ENCODE results near the gene STXBP4.

Gene STXBP4

DNA sequence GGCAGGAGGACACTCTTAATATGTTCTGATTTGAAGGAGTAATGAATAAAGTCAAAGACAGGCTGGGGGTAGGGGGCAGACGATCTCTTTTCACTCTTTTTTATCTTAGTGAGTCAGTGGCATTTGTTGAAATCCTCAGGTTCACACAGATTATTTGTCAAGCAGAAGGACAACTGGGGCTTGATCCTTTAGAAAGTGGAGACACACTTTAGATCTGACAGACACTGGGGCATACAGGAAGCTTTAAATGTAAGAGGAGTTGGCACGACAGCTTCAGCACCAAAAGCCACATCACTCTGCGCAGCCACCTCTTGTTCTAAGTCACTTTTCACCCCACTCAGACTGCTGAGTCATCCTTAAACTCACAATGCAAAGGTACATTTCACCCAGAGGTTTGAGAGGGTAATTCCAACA, 121.5 kb downstream of the STXBP4 start:
- no peak for DNase-seq (ENCODE audit: low read depth)
- H3K4me3 ChIP-seq (ENCODE audit: low read depth, low read length) = no peak overlapping the region

DNA sequence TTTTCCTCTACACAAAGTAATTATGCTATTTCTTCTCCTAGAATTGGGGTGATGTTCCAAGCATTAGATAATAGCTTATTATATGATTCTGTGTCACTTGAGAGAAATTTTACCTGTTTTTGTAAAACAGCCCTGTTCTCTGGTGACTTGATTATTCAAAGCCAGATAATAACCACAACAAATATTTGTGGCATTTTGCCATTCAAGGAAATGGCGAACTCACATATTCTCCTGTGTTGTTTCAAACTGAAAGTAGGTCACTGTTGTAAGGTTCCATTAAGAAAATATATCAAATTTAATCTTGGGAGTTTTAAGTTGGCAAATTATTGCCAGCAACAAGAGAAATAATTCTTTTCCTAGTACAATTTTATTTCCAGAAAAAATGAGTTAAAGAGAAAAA, 124.8 kb downstream of the STXBP4 start:
- DNase-seq (ENCODE audit: low read depth) = no peak
- H3K4me3 ChIP-seq (ENCODE audit: low read depth, low read length) = no peak overlapping the region

DNA sequence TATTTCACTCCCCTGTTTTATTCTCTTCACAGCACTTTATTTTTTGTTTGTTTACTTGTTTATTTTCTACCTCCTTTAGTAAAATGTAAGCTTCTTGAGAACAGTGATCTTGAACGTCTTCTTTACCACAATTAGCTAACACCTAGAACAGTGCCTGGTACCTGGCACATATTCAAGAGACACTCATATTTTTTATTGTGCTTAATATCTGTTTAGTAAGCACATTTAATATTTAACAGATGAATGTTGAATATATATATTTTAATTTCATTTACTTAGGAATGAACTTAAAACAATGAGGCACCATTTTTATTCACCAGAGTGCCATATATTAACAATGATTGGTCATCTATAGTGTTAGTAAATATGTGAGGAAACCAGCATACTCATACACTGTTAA, 130.2 kb downstream of the STXBP4 start:
- DNase-seq (ENCODE audit: low read depth) = no peak

DNA sequence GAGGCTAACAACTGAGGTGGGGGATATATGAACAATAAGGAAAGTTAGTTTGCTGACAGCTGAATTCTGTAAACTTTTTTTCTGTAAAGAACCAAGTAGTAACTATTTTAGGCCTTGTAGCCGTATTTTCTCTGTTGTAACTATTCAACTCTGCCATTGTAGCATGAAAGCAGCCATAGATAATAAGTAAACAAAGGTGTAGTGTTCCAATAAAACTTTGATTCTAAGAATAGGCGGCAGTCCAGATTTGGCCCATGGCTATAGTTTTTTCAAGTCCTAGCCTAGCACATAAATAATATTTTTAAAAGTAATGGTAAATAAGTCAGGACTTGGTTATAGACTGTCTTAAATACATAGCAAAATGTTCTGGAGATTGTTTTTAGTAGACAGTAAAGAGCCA, 142.0 kb downstream of the STXBP4 start:
- no peak for DNase-seq (ENCODE audit: low read depth)
- no peak overlapping the region for H3K4me3 ChIP-seq (ENCODE audit: low read depth, low read length)

More for the DNA sequence above, 130.2 kb downstream of the STXBP4 start:
- H3K4me3 ChIP-seq (ENCODE audit: low read depth, low read length) = no peak overlapping the region

DNA sequence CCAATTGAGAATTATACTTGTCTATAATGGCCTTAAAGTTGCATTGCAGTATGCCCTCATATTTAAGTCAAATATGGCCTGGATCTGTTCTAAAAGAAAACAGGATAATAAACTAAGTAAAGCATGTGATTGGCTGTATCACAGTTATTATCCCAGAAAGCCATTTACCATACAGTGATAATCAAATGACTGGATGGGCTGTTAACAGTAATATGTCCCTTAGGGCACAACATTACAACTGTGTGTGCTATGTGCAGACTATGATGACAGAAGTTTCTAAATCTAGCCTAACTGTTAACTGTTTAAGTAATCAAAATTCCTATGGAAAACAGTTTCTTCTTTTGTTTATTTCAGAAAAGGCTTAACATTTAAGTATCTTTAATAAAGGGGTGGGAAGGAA, 145.7 kb downstream of the STXBP4 start:
- DNase-seq (ENCODE audit: low read depth) = no peak

DNA sequence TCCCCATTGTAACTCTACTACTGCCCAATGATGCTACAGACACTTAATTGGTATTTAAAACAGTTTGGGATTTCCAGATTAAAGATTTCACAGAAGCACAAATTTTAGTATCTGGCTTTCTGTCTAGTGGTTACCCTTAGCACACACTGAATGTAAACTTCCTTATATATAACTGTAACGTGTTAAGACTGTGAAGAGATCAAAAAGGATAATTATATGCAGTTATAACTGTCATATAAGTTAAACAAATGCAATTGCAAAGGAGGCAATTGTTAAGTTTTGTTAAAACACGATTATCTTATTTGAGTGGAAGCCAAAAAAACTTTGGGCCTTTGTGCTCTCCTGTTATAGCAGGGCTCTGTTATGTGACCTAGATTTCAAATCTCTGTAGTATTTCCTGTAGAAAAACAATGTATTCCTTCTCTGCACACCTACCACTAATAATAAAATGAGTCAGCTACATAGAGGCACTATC, 147.9 kb downstream of the STXBP4 start:
- no peak overlapping the region for H3K4me3 ChIP-seq (ENCODE audit: low read depth, low read length)
- no peak for DNase-seq (ENCODE audit: low read depth)

More for the DNA sequence above, 145.7 kb downstream of the STXBP4 start:
- no peak overlapping the region for H3K4me3 ChIP-seq (ENCODE audit: low read depth, low read length)

DNA sequence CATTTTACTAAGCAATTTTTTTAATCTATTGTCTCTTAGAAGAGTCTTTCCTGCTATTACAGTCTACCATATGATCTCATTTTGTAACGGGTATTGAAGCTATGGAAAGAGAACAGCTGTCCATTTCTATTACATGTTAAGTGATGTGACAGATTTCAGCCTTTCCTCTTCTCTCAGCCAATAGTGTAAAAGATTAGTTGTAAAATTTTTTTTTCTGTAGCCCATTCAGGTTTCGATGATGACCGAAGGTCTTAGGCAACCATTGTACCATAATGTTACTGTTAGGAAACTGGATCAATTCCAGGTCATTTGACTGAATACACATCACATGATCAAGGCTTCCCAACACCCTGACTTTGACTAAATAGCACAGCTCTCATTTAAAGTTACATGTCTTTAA, 148.6 kb downstream of the STXBP4 start:
- H3K4me3 ChIP-seq (ENCODE audit: low read depth, low read length) = no peak overlapping the region
- DNase-seq (ENCODE audit: low read depth) = no peak

DNA sequence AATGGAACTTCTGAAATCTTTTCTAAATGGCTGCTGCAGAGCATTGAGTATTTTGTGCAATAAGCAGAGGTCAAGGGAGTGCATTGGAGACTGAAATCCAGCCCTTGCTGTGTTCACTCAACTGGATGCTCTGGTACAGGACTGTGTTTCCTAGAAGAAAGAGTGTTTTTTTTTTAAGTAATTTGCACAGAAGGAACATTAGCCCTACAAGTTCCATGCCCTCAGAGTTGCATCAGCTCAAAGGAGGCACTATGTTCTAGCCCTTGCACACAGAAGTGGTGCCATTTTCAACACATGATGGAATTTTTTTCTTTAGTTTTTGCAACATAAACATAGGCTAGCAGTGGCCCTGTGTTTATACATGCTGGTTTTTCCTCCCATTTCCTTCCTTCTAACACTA, 152.1 kb downstream of the STXBP4 start:
- no peak overlapping the region for H3K4me3 ChIP-seq (ENCODE audit: low read depth, low read length)
- DNase-seq (ENCODE audit: low read depth) = no peak

DNA sequence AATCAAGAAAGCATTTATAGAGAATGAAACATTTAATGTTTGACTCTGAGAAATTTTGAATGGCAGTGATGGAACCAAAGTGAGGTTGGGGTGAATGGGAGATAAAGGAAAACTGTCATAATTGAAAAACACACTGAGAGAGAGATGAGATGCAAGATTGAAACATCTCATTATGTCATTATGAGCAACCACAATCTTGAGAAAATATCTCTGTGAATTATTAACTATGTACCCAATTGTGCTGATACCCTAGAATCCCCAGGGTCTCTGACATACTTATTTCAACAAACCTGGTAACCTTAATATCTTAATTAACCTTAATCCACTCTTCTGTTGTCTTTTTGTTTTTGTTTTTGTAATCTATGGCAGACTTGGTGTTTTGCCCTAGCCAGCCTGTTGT, 152.7 kb downstream of the STXBP4 start:
- no peak for DNase-seq (ENCODE audit: low read depth)
- H3K4me3 ChIP-seq (ENCODE audit: low read depth, low read length) = no peak overlapping the region

DNA sequence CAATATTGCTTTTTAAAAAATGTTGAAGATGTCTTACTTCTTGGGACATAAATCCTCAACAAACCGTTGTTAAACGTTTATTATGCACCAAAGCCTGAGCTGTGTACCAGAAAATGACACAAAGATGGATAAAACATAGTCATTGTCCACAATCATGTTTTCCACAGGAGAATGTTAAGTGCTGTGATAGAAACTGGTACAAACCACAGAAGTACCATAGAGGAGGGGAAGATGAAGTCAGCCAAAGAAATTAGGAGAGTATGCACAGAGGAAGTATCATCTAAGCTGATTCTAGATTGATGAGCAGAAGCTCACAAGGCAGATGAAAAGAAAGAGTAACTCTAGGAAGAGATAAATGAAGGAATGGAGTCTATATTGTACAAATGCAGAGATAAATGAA, 153.5 kb downstream of the STXBP4 start:
- DNase-seq (ENCODE audit: low read depth) = no peak
- no peak overlapping the region for H3K4me3 ChIP-seq (ENCODE audit: low read depth, low read length)

DNA sequence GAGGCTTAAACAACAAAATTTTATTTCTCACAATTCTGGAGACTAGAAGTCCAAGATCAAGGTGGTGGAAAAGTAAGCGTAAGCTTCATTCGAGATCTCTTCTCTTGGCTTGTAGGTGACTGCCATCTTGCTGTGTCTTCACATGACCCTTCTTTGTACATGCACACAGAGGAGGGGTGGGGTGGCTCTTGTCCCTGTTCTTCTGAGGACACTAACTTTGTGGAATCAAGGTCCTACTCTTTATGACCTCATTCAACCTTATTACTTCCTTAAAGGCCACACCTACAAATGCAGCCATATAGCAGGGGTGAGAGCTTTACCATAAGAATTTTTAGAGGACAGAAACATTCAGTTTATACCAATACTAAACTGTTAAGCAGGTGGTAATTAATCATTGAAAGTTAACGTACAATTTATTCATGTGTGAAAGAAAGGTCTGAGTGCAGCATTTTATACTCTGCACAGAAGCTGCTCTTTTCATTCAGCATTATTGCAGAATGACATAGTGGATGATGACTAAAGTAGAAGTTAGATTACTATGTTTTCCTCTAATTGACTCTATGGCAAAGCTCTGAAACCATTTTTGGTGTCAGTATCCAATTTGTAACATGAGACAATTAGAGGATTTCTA, 156.3 kb downstream of the STXBP4 start:
- DNase-seq (ENCODE audit: low read depth) = no peak
- H3K4me3 ChIP-seq (ENCODE audit: low read depth, low read length) = no peak overlapping the region

DNA sequence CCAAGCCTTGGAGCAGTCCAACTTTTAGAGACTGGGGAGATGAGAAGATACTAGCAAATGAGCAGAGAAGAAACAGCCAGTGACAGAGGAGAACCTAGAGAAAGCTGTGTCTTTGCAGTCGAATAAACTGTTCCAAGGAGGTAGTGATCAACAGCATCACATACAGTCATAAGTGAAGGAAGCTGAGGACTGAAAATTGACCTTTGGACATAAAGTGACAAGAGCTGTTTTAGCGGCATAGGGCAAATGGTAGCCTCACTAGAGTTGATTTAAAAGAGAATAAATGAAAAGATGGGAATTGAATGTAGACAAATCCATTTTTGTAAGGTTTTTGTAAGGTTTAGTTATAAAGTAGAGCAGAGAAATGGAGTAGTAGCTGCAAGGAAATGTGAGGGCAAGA, 165.0 kb downstream of the STXBP4 start:
- H3K4me3 ChIP-seq (ENCODE audit: low read depth, low read length) = no peak overlapping the region
- no peak for DNase-seq (ENCODE audit: low read depth)

DNA sequence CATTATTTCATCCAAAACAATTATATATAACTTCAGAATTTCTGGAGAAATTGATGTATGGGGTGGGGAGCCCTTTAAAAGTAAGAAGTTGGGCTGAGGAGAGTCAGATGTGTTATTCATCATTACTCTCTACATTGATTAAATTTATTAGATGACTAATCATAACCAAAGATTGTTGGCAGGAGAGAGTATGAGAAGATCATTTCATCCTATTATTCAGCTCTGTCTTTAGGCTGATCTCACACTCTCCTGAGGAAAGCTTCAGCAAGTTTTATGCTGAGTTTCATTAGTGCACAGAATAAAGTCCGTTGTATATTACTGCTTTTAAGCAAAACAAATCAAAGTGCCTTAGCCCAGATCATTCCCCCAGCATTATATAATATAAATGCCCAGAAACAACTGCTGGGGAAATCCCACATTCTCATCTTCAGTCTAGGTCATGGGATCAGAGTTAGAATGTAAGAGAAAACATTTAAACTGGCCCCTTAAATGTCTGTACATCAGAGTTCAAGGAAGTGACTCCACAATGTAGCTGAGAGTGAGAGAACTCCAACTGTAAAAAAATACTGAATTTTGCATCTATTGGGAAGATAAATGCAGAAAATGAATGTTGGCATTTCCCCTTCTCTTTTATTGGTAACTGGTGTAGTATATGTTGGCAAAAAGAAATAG, 166.1 kb downstream of the STXBP4 start:
- no peak for DNase-seq (ENCODE audit: low read depth)

DNA sequence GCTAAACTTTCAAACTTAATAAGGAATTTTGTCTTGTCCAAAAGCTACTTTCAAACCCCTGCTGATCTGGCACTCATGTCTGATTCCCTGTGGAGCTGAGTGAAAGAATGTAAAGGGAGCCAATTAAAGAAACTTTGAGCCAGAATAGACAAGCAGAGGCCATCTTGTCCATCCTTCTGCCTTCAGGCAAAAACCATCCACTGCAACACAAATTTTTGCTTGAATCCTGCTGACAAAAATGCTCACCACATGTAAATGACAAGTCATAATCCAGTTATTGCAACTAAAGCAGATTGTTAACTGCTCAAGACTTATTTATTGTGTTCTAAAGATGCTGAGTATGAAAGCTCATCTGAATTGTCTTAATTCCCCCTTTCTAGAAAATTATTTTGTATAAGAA, 172.2 kb downstream of the STXBP4 start:
- no peak overlapping the region for H3K4me3 ChIP-seq (ENCODE audit: low read depth, low read length)
- no peak for DNase-seq (ENCODE audit: low read depth)

More for the DNA sequence above, 166.1 kb downstream of the STXBP4 start:
- H3K4me3 ChIP-seq (ENCODE audit: low read depth, low read length) = no peak overlapping the region

DNA sequence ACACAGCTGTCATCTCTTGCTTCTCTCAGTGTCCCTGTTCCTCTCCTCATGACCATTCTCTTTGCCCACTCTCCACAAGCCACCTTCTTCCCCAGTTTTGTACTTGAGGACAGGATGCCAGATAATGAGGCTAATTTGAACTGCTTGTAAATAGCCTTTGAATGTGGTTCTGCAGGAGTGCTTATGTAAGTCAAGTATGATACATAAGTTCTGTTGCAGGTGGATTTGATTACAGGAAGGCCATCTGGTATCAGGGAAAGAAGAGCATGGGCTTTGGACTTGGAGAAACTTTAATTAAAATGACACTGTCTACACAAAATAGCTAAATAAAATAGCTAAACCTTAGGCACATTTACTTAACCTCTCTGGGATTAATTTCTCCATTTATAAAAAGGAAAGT, 176.0 kb downstream of the STXBP4 start:
- no peak for DNase-seq (ENCODE audit: low read depth)
- no peak overlapping the region for H3K4me3 ChIP-seq (ENCODE audit: low read depth, low read length)

DNA sequence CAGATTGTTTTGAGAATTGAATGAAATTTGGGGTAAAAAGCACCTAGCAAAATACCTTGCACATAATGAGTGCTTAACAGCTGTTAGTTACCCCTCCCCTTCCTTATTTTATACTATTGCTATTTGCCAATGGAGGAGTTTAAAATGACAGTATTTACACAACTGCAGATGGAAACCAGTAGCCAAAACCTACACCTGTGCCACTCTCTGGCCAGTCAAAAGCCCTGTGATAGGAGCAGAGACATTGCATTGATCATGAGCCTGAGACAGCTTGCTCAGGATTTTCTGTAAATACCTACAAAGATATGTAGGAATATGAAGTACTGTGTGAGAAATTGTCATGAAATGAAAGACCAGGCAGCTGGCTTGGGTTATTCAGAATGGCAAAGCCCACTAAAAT, 180.9 kb downstream of the STXBP4 start:
- DNase-seq (ENCODE audit: low read depth) = no peak
- no peak overlapping the region for H3K4me3 ChIP-seq (ENCODE audit: low read depth, low read length)

DNA sequence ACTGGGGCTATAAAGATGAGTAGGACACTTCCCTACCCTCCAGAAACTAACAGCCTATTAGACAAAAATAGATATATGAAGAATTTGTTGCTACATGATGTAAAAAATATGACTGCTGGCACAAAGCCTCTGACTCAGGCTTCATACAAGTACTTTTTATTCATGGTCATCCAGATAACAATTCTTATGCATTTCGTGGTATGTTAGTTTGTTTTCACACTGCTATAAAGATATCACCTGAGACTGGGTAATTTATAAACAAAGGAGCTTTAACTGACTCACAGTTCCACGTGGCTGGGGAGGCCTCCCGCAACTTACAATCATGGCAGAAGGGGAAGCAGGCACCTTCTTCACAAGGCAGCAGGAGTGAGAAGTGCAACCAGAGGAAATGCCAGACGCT, 183.7 kb downstream of the STXBP4 start:
- DNase-seq (ENCODE audit: low read depth) = no peak

DNA sequence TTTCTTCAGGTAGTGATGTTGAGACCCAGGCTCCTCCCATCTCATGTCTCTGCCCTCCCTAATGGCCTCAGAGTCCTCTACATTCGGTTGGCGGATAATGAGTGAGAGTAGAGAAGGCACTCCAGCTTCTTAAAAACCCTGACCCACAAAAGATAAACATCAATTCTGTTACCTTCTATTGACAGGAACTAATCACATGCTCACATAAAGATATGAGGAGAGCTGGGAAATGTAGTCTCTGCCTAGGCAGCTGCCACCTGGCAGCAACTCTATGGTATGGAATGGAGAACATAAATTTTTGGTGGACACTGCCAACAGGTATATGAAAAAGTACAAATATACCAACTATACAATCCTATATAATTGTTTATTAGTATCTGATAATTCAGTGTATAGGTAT, 185.5 kb downstream of the STXBP4 start:
- no peak overlapping the region for H3K4me3 ChIP-seq (ENCODE audit: low read depth, low read length)
- no peak for DNase-seq (ENCODE audit: low read depth)

More for the DNA sequence above, 183.7 kb downstream of the STXBP4 start:
- H3K4me3 ChIP-seq (ENCODE audit: low read depth, low read length) = no peak overlapping the region

DNA sequence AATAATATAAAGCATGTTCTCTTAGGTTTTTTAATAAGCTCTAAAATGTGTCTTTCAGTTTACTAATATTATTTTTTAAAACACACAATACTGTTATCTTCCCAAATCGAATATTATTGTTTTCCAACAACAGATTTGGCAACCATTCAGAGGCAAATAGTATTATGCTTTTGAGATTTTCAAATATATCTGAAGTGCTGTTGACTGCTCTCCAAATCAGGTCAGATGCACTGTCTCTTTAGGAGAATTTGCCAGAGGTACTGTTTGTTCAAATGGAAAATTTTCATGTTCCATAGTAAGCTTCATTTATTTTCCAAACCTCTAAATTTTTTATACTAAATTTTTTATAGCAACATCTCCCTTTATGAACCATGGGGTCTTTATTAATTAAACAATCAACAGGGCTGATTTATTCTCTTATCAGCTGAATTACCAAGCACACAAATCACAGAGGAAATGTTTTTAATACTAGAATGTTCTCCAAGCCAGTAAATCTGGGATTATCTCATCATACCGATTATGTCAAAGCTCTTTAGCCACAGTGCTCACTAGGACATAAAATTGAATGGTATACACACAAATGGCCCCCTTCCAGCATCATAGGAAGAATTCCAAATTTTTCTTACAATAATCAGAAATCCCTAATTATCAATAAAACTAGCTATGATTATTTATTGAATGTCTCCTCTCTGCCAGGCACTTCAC, 187.4 kb downstream of the STXBP4 start:
- DNase-seq (ENCODE audit: low read depth) = no peak
- no peak overlapping the region for H3K4me3 ChIP-seq (ENCODE audit: low read depth, low read length)

DNA sequence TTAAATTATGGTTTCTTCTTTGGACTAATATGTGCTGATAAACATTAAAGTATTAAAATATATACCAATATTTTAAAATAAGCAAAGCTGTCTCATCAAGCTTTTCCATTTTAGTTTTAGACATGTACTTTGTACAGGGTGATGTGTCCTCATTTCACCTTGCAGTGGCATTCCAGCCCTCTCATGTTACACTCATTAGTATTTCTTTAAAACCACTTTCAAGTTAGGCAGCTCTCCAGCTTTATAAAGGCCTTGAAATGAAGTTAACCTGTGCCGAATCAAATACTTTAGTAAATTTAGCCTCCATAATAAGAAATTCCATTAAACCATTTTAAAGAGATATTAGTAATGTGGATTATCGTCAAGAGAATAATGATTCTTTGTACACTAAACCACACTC, 188.6 kb downstream of the STXBP4 start:
- DNase-seq (ENCODE audit: low read depth) = no peak
- no peak overlapping the region for H3K4me3 ChIP-seq (ENCODE audit: low read depth, low read length)

DNA sequence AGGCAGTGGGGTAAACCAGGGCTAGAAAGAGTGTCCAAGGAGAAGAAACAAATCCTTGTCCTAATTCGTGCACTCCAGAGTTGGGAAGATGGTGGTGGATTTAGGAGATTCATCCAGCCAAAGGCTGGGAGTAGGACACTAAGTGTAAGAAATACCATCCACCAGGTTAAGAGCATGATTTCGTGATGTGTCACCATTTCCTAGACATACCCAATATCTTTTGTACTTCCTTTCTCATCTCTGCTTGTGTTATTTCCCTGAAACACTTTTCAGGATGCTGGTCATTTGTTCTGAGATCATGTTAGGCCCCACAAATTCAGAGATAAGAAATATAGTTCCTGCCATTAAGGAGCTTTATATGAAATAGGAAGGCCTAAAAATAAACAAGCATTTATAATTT, 189.9 kb downstream of the STXBP4 start:
- no peak for DNase-seq (ENCODE audit: low read depth)

More for the DNA sequence above, 189.9 kb downstream of the STXBP4 start:
- H3K4me3 ChIP-seq (ENCODE audit: low read depth, low read length) = no peak overlapping the region
